NK-92 treated with Interleukin-12 subunit alpha and Interleukin-12 subunit beta, amount 100 ng/mL, for 24 hours (cell line): ENCODE data around the gene LYRM4.

ENCODE experiments used
- DNase-seq: peaks from one replicate; lab custom pipeline; 2025; lab: John Stamatoyannopoulos, UW

LYRM4 gene

DNA sequence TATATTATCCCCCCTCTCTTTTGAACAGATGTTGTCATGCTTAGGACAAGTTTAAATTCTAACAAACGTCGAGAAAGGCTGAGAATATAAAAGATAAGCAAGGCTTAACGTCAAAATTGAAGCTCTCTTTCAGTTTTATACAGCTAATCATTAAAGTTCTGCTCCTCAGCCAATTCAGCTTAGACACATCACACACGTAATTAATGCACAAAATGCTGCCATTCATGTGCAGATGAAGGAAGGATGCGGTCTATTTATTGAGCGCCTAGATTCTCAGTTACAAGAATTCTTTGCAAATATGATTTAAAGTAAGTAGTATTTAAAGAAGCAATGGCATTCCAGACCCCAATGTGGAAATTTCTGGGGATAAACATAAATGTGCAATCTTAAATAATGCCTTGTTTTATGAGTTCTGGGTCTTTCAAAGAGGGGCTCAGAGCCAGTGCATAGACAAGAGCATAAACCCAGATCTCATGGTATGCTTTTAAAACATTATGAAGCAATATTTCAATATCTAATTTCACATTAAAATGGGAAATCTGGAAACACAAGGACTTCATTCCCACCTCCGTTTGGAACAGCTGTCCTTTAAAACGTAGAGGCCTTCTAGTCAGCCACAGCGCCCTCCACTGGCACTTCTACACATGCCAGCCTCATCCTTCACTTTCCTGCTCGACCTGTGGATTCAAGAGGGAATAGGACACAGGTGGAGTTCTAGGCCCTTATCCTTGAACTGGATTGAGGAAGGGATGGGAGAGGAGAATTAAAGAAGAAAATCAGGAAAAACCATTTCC lies 85.8 kb downstream of the LYRM4 start:
- DNase-seq = no peak

DNA sequence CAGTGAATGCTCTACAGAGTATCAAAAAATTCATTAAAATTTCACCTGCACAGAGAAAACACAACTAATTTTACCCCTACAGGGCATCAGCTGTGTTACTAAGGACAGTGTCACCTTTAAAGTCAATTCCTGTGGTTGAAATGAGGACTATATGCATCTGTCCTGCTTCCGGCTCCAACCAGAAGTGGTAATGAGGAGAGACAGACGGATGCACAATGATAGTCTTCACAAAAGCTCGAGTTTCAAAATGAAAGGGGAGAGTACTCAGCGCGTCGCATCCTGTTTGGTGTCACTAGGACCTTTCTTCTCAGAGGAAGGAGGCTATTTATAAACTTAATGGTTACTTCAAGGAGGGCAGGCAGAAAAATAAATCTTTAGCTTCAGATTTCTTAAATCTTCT lies 86.5 kb downstream of the LYRM4 start:
- DNase-seq = peak; percentile 33

GRCh38 chr6:5173810-5174209 lies 86.9 kb downstream of the LYRM4 start:
- no peak for DNase-seq

DNA sequence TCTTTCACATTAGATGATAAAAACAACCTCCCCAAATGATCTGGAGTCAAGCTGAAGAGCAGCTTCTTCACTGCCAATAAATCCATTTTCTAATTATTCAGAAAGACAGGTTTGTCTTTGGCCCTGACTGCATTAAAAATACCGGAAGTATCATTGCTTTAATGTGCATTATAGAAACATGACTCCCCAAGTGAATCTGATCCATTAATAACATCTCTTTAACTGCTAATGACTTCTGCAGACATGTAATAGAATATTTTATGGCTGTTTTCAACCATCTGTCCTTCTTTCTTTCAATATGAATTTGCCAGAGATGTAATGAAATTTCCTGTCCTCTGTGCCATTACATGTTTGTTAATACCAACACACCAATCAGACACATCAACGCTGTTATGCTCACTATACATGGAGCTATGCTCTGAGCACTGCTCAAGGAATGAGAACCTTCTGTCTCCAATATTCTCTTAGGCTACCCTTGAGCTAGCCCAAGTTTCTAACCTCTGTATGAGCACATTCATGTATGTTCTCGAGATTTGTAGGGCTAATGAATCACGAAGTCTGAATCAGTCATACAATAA lies 87.8 kb downstream of the LYRM4 start:
- DNase-seq = no peak

DNA sequence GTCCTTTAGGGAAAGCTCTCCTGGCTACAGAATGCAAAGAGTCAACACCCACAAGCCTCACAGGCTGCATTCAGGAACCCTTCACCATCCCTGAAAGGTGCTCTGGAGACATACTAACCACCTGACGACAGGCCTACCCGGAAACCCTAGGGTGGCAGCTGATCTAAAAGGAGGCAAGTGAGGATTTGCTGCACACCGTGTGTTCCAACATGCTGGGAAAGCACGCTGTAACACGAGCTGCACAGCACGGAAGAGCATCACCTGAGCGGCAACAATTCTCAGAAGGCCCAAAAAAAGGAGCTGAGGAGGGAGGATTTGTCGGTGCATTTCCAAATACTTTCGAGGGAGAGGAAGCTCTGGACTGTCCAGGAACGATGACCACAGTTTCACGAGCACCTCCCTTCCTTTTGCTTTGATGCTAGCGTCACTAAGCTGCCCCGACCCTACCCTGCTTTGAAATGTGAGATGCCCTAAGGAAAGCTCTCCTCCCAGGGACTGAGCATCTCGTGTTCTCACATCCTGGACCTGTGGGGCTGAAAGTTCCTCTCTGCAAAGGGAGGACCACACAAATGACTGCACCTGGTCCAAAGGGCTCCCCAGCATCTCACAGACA lies 88.6 kb downstream of the LYRM4 start:
- DNase-seq = no peak

DNA sequence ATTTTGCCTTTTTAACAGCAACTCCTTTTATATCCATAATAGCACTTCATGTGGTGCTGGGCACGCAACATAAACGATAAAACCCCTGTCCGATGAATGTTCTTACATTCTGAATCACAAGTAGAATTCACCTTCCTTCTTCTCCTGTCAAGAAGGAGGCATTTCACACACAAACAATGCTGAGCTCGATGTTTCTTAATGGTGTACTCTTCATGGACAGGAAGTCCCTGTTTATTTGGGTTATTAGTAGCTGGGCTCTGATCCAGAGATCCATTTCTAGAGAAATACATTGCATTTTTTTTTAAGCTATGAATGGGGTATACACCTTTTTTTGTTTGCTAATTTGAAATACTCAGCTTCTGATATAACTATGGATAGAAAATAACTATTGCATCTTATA lies 93.2 kb downstream of the LYRM4 start:
- no peak for DNase-seq

DNA sequence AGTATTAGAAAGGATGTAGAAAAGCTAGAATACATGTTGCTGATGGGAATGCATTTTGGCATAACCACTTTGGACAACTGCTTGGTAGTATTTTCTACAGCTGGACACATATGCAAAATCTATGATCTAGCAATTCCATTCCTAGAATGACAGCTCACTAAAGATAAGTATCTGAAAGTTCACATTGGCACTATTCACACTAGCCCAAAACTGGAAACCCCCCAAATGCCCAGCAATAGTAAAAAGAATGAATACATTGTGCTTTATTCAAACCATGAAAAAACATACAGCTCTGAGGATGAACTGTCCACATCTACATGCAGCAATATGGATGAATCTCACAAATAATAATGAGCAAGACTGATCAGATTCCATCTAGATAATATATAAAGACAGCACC lies 96.7 kb downstream of the LYRM4 start:
- DNase-seq = no peak

DNA sequence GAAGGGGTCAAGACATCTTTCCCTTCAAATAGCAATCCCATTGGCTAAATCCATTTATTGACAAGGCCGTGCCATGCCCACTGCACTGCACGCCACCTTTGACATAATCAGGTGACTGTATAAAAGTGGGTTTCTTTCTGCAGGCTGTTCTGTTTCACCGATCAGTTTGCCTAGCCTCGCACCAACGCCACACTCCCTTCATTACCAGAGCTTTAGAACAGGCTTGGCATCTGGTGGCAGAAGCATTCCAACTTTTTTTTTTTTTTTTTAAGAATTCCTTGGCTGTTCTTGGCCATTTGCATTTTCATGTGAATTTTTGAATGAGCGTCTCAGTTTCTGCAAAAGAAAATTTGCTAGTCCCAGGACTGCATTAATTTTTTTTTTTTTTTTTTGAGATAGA lies 97.5 kb downstream of the LYRM4 start:
- no peak for DNase-seq

DNA sequence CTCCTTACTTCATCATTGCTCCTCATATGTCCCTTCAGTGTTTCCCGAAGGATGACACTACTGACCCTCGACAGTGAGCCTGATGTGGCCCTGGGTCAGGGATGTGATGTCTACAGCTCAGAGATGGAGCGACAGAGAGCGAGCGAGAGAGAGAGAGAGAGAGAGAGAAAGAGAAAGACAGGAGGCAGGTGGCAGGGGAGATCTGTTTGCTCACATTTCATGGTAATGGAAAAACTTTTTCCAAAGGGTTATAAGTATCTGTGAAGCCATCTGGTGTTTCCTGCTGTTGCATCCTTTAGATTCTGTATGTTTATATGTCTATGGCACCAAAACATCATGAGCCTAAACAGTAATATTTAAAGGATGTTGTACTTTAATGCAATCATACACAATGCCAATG lies 98.4 kb downstream of the LYRM4 start:
- no peak for DNase-seq

DNA sequence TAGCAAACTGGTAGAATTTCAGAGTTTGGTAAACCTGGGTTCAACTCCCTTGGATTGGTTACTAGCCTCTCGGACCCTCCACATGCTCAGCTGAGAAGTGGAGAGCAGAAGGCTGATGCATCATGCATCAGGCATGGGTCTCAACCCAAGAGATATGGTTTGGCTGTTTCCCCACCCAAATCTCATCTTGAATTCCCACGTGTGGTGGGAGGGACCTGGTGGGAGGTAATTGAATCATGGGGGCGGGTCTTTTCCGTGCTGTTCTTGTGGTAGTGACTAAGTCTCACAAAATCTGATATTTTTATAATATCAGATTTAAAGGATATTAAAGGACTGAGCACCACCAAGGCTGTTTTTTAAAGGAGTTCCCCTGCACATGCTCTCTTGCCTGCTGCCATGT lies 100.5 kb downstream of the LYRM4 start:
- no peak for DNase-seq

DNA sequence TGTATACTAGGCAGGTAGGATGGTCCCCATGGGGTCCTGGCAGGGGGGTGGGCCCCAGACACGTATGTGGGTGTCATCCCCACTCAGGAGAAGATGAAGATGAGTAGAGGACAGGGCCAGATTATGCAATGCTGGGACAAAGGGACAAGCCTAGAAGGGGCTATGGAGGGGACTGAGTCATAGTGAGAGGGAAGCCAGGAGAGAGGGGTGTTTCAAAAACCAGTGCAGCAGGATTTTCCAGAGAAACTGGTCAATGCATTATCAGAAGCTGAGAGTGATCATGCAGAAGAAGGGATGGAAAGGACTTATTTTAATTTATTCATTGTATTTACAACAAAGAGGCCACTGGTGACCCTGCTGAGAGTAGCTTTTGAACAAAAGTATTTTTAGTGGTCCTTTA lies 101.6 kb downstream of the LYRM4 start:
- DNase-seq = no peak

GRCh38 chr6:5158180-5158579 lies 102.6 kb downstream of the LYRM4 start:
- DNase-seq = no peak

DNA sequence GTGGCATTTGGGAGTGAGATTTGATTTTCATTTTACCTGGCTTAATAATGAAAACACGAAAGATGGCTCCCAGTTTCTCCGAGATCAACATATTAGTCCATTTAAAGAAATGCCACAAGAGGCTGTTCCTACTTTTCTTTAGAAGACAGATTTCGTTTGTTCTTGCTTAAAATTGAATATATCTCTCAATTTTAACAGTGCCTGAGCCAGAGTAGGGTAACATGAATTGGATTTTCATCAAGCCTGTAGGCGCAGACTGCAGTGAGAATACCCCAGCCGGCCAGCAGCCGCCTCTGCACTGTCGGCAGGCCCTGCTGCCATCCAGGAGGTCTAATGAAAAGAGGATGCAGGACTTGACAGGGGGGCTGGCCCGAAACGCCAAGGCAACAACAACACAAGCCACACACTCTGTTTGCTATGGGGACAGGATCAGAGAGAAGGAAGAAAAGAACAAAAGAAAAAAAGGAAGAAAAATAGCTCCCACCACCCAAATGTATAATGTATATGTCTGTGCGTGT lies 103.1 kb downstream of the LYRM4 start:
- DNase-seq = no peak

GRCh38 chr6:5156627-5157026 lies 104.1 kb downstream of the LYRM4 start:
- DNase-seq = no peak

- no peak for DNase-seq
Measured at GRCh38 chr6:5155906-5156305, 104.8 kb downstream of the LYRM4 start.

- DNase-seq = no peak
Measured at GRCh38 chr6:5153186-5153585, 107.6 kb downstream of the LYRM4 start.

DNA sequence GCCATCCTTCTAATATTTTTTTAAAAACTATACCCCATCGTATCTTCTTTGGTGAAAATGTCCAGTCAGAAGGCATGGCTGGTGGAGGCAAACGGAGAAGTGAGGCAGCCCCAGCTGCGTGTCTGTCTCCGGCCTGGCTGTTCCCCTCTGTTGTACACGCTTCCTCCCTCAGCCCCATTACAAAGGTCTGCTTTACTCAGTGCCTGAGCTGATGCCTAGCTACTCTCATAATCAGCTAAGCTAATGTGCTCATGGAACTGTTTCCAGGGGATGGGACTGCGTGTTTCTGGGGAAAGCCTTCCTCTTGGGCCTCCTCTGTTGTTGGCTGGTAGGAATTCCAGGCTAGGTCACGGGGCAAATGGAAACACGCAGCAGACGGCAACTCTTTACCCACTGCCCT lies 108.3 kb downstream of the LYRM4 start:
- DNase-seq = no peak

DNA sequence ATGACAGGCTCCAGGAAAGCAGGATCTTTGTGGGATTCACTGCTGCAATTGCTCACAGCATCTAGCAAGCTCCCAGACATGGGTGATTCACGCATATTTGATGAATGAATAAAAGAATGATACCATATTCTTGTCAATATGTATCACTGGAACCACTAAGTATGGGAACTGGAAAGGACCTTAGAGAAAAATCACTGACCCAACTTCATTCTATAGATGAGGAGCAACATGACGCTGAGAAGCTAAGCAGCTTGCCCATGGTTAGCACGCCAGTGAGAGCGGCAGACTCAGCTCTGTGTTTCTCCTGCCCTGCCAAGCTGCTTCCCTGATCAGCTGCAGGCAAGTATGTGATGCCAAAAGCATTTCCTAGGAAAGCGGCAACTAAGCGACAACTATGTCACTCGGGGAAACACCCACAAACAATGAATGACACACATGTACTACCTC lies 108.8 kb downstream of the LYRM4 start:
- DNase-seq = no peak

DNA sequence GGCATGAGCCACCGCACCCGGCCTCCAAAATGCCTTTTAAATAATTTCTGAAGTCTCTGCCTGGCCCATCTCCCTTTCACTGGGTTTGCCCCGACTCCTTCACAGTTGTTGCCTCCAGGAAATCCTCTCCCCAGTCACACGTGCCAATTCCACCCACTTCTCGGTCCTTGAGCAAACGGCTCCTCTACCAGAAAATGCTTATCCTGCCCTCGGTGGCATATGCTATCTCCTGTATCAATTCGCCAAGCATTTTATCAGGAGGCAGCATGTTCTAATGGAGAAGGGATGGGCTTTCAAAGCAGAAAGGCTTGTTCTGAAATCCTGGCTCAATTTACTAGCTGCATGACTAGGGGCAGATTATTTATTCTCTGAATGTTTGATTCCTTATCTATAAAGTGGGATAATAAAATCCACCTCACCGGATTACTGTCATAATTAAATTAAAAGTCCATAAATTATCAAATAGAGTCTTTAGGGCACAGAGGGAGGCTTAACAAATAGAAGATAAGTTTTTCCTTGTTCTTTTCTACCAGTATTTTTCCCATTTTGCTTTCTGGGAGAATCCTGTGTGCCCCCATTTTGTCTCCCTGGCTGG lies 109.3 kb downstream of the LYRM4 start:
- no peak for DNase-seq

DNA sequence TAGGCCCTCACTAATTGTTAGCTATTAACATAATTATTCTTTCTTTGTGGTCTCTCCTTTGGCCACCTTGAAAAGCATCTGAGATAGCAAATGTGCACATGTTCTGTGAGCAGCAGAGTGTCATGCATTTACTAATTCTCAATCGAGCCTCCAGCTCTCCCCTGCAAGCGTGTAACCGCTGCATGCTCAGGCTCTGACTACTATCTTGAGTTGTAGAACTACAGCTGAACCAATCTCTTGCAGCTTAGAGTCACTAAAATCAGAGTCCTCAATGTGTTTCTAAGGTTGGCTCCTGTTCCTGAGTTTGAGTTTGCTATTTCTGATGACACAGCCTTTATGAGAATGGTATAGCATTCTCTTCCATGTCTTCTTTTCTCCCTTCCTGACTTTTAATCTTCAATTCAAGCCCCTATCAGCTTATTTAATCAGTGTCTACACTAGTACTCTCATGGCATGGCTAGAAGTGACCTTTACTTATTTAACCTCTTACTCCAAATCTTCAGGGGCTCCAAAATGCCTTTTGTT lies 110.1 kb downstream of the LYRM4 start:
- DNase-seq = no peak

- DNase-seq = no peak
Measured at GRCh38 chr6:5149891-5150290, 110.9 kb downstream of the LYRM4 start.

- no peak for DNase-seq
Measured at GRCh38 chr6:5149159-5149704, 111.5 kb downstream of the LYRM4 start.
